PFSK-1 (cell line): ENCODE measurements around the gene KCNIP3.

ENCODE experiments used
- FOXP2 ChIP-seq: optimal IDR thresholded peaks from 2 replicates; pipeline ENCODE3; 2011; ENCODE audit warnings: borderline replicate concordance, control low read depth, inconsistent platforms; ENCODE audit not compliant: insufficient read depth; ENCODE audit errors: extremely low read length, extremely low read depth
- POLR2AphosphoS5 ChIP-seq: IDR thresholded peaks from 2 replicates; pipeline ENCODE4 v1.6.1; 2012; ENCODE audit warnings: low read depth, mild to moderate bottlenecking, control low read depth, low read length, moderate library complexity
- REST ChIP-seq, 2 experiments: IDR thresholded peaks; 2 replicates each; pipeline versions ENCODE4 v1.6.1 to v1.8.0; 2011 to 2012; ENCODE audit warnings: low read depth in 2 of 2, low read length in 2 of 2, control low read depth in 1 of 2, inconsistent platforms in 1 of 2, mild to moderate bottlenecking in 1 of 2, moderate library complexity in 1 of 2; ENCODE audit not compliant: insufficient read depth in 1 of 2
- SIN3A ChIP-seq: IDR thresholded peaks from 2 replicates; pipeline ENCODE4 v1.6.1; 2012; ENCODE audit warnings: mild to moderate bottlenecking, low read length, moderate library complexity, borderline replicate concordance; ENCODE audit not compliant: insufficient read depth
- TAF1 ChIP-seq: IDR thresholded peaks from 2 replicates; pipeline ENCODE4 v1.6.1; 2012; ENCODE audit warnings: low read length, control low read depth, borderline replicate concordance; ENCODE audit not compliant: insufficient read depth

The KCNIP3 gene

GRCh38 chr2:95350774-95351597 lies 53.8 kb downstream of the KCNIP3 start:
- TF ChIP-seq POLR2AphosphoS5 (no peak), SIN3A (no peak), REST (IDR thresholded peaks at IDR 0.05; ENCODE audit: insufficient read depth in 1 of 2, low read depth in 2 of 2, low read length in 2 of 2) (no peak), TAF1 (no peak), FOXP2 (no peak)

DNA sequence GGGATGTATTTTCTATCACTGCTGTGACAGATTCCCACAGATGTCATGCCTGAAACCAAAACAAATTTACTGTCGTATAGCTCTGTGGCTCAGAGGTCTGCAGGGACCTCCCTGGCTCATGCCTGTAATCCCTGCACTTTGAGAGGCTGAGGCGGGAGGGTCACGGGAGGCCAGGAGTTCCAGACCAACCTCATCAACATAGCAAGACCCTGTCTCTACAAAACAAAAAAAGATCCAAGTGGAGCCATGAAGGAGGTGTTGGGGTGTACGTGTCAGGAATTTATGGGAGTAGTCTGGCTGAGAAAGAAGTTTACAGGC lies 54.4 kb downstream of the KCNIP3 start:
- TF ChIP-seq SIN3A (no peak), REST (IDR thresholded peaks at IDR 0.05; ENCODE audit: insufficient read depth in 1 of 2, low read depth in 2 of 2, low read length in 2 of 2) (no peak), TAF1 (no peak), POLR2AphosphoS5 (no peak), FOXP2 (no peak)

DNA sequence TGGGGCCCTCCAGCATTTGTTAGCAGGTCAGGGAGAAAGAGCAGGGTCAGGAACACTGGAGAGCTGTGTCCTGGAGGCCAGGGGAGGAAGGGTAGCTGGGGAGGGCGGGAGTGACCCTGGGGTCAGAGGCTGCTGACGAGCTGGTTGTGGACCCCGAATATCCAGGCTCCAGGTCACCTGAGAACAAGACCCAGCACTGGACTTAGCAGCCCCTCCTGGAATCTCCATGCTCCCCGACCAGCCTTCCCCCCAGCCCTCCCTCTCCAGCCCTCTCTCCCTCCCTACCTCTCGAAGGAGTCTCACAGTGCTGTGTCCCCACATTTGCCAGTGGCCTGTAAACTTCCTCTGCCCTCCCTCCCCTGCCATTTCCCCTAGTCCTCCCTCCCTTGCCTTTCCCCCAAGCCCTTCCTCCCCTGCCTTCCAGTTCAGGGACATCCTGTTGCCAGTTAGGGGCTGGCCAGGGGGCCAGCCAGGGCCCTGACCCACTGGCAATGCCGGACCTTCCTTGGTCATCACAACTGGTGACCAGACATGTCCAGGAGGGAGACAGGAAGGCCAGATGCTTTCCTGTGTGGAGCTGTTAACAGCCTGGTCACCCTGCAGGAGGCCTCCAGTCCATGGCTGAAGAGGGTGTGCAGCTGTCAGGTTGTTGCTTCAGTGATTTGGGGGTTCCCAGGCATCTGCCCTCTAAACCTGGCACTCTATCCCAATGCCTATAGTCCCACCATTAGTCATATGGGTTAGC lies 55.3 kb downstream of the KCNIP3 start:
- TF ChIP-seq TAF1: no peak
- no peak for TF ChIP-seq REST (IDR thresholded peaks at IDR 0.05; ENCODE audit: insufficient read depth in 1 of 2, low read depth in 2 of 2, low read length in 2 of 2)
- TF ChIP-seq SIN3A: no peak
- TF ChIP-seq POLR2AphosphoS5: no peak
- no peak for TF ChIP-seq FOXP2

DNA sequence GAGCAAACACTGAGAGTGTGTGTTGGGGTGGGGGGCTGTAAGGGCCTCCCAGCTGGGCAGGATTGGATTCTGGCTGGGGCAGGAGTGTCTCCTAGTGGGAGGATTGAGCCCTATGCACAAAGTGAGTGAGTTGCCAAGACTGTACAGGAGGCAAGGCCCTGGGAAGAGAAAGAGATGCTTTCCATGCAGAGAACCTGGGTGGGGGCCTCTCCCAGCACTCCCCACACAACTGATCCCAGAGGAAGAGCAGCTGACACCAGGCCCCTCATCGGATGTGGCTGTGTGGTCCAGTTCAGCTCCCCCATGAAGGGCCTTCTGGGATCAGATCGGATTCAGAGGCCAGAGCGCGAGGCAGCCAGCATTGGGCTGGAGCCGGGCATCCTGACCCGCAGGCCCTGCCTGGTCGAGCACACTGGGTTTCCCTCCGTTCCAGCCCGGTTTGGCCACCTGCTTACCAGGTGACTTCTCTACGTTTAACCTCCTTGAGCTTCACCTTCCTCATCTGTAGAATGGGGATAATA lies 56.0 kb downstream of the KCNIP3 start:
- no peak for TF ChIP-seq POLR2AphosphoS5
- TF ChIP-seq TAF1: no peak
- TF ChIP-seq REST (IDR thresholded peaks at IDR 0.05; ENCODE audit: insufficient read depth in 1 of 2, low read depth in 2 of 2, low read length in 2 of 2): no peak
- TF ChIP-seq FOXP2: no peak
- no peak for TF ChIP-seq SIN3A
